LNCaP clone FGC (cell line): ENCODE results near the gene ATP11C.
"Not testable (repeated sequence)": the region's sequence is repeated elsewhere in the genome, so short reads cannot be mapped to it uniquely, and the experiment has no call there.

Source experiments
- DNase-seq: peaks from one replicate; pipeline ENCODE4 v3.0.0-alpha.2; 2011; ENCODE audit warnings: low read depth
- H3K4me3 ChIP-seq: 2 replicates; pipeline ENCODE4 v1.5.1; 2011; ENCODE audit warnings: mild to moderate bottlenecking, low read depth, low read length, control low read depth
- TF ChIP-seq, protein P1 (sequence below): IDR thresholded peaks from 2 replicates; pipeline ENCODE4 v1.5.1; 2012; ENCODE audit warnings: mild to moderate bottlenecking; ENCODE audit not compliant: control insufficient read depth, insufficient read depth; ENCODE audit errors: extremely low read depth

The ATP11C gene

DNA sequence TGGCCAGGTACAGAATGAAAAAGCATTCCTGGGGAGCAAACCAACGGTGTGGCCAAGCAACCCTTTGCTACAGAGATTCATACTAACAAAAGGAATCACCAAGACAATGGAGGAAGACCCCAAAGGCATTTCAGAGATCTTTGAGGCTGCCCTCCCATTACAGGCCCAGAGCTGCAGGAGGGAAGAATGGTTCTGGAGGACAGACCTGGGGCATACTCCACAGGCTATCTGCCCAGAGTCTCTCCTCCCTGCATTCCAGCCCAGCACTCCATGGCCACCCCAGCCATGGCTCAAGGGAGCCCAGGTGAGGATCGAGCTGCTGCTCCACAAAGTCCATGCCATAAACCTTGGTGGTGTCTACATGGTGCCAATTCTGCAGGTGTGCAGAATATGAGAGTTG is 81.9 kb downstream of the ATP11C start:
- TF ChIP-seq, protein P1, sequence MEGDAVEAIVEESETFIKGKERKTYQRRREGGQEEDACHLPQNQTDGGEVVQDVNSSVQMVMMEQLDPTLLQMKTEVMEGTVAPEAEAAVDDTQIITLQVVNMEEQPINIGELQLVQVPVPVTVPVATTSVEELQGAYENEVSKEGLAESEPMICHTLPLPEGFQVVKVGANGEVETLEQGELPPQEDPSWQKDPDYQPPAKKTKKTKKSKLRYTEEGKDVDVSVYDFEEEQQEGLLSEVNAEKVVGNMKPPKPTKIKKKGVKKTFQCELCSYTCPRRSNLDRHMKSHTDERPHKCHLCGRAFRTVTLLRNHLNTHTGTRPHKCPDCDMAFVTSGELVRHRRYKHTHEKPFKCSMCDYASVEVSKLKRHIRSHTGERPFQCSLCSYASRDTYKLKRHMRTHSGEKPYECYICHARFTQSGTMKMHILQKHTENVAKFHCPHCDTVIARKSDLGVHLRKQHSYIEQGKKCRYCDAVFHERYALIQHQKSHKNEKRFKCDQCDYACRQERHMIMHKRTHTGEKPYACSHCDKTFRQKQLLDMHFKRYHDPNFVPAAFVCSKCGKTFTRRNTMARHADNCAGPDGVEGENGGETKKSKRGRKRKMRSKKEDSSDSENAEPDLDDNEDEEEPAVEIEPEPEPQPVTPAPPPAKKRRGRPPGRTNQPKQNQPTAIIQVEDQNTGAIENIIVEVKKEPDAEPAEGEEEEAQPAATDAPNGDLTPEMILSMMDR = no peak
- no peak for DNase-seq
- H3K4me3 ChIP-seq = no peak overlapping the region

DNA sequence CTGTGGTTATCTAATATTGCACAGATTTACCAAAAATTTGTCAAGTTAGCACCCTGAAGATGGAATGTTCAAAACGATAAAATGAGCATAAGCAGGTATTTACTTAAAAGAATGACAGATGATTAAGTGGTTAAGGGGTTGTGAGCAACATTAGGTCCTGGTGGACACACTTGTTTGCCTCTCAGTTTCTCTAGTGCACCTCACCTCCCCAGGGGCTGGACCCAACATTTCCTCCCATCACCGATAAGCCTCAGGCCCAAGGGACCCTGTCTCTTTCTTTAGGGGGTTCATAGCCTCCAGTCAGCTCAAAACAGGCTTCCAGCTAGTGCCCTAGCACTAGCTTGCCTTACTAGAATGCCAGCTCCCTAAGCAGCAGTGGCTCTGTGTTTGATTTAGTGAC is 88.0 kb downstream of the ATP11C start:
- H3K4me3 ChIP-seq = no peak overlapping the region
- TF ChIP-seq, protein P1 = no peak
- DNase-seq = no peak

DNA sequence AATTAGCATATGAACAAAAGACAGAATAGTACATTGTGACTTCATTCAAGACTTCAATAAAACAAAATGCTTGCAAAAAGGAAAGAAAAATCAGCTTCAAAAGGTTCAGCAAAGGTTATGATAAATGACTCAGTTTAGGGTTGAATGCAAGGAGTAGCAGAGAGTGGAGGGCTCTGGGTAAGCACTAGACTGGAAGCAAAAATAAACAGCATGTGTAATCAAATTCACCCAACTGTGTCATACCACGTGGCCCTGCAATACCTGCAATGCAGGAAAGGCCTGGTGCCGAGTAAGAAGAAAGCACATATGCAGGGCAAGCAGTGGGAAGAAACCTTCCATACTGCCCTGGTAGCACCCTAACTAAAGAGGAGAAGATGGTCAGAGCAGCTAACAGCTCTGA is 88.7 kb downstream of the ATP11C start:
- no peak for DNase-seq
- TF ChIP-seq, protein P1 = no peak
- no peak overlapping the region for H3K4me3 ChIP-seq

DNA sequence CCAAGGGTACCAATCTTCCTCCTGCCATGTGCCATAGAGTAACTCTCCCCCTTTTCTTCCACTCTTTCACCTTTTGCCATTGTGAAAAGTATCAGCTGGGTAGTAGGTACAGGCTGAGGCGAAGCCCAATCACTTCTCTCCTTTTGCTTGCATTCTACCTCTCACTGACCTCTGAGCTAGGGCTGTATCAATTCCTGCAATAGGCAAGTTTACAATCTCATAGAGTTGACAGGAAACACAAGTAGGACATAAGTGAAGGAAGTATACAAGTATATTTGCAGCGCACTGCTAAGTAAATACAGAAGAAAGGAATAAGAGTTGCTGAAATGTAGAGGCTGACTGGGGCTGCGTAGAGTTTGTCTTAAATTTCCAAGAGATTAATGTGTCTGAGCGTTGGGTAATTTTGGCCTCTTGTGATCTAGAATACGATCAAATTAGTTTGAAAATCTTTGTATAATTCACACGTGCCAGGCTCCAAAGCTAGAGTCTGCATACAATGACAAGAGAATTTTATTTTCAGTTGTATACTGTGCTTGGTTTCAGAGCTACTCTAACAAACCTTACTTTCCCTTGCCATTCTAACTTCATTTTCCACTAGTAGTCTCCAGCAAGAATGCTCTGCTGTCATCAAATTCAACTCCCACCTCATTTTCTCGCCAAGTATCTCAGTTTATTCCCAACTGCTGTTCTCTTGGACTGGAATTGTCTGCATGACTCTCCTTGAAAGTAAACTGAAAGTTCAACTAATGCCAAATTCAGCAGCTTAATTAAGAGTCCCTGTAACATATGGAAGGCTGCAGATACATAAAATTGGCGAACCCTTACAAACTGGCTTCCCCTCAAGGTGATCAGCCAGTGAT is 90.3 kb downstream of the ATP11C start:
- TF ChIP-seq, protein P1 = no peak
- DNase-seq = no peak
- no peak overlapping the region for H3K4me3 ChIP-seq

DNA sequence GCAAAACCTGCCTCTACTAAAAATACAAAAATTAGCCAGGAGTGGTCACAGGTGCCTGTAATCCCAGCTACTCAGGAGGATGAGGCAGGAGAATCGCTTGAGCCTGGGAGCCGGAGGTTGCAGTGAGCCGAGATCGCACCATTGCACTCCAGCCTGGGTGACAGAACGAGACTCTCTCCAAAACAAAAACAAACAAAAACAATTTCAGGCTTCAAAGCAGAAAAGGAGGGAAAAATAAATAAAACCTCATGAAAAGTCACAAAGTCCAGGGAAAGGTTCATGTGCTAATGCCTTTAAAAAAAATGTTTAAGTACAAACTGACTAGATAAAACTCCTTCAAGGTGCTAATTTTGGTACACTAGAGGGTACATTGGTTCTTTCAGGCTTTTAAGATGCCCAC is 96.5 kb downstream of the ATP11C start:
- not testable (repeated sequence) for H3K4me3 ChIP-seq, DNase-seq

DNA sequence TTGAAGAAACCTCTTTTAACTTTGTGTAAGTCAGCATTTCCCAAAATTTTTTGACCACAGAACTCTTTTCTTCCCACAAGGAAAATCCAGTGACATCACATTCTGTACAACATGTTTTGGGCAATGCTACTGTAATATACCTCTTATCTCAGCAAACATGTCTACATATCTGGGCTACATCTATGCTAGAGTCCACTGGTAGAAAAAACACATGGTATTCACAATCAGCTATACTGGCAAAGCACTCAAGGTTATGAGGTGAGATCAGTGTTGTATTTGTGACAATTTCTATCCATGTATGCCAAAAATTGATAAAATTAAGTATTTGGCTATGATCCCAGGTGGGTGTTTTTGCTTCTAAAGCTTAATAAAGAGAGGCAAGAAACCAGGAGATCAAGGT is 98.0 kb downstream of the ATP11C start:
- TF ChIP-seq, protein P1 = no peak
- no peak for DNase-seq
- no peak overlapping the region for H3K4me3 ChIP-seq

DNA sequence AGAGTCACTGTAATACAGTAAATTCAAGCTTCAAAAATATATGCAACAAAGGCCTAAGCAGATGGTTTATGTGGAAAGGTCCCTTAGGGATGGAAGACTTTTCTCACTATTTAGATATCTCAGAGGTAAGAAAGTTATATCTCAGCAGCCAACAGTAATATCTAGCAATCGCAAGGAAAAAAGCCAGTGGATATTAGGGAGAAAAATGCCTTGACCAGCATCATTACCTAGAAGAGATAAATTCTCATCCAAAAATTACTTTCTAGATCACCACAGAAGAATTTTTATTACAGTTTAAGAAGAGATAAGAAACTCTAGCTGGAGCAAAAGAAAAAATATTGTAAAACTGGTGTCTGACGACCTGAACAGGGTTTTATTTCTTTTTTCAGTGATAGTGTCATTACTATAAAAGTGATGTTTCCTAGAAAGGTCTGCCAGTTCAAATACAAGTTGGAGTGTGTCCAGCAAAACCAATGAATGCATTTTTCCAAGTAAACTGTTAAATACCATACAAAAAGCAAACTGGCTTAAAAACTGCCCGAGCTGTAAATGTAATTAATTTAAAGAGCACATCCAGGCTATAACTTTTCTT is 100.0 kb downstream of the ATP11C start:
- peak; percentile 42 for DNase-seq
- TF ChIP-seq, protein P1 = no peak

More for the DNA sequence above, 100.0 kb downstream of the ATP11C start:
- H3K4me3 ChIP-seq = no peak overlapping the region
